GM12875 (cell line): Measurements from ENCODE around the gene SLC7A9.
"Not testable (repeated sequence)": the region's sequence is repeated elsewhere in the genome, so short reads cannot be mapped to it uniquely, and the experiment has no call there.

Experiments used
- H3K4me3 ChIP-seq: one replicate; pipeline ENCODE4 v1.5.1; 2011; ENCODE audit warnings: low read depth, low read length, control low read depth
- CTCF ChIP-seq: IDR thresholded peaks from 2 replicates; pipeline ENCODE4 v1.5.1; 2011; ENCODE audit warnings: low read depth, mild to moderate bottlenecking, control low read depth, inconsistent platforms, low read length, moderate library complexity, borderline replicate concordance; ENCODE audit not compliant: insufficient read depth

Gene SLC7A9

GRCh38 chr19:32858155-32858554 is 11.4 kb downstream of the SLC7A9 start:
- no peak overlapping the region for H3K4me3 ChIP-seq
- TF ChIP-seq CTCF, result no peak

GRCh38 chr19:32857584-32857983 is 12.0 kb downstream of the SLC7A9 start:
- no peak overlapping the region for H3K4me3 ChIP-seq
- TF ChIP-seq CTCF, result no peak

GRCh38 chr19:32856818-32857217 is 12.7 kb downstream of the SLC7A9 start:
- not testable (repeated sequence) for H3K4me3 ChIP-seq

- H3K4me3 ChIP-seq, result no peak overlapping the region
- TF ChIP-seq CTCF, result no peak
Observed at GRCh38 chr19:32852216-32852615, 17.4 kb downstream of the SLC7A9 start.

- not testable (repeated sequence) for H3K4me3 ChIP-seq
Observed at GRCh38 chr19:32848035-32848434, 21.5 kb downstream of the SLC7A9 start.

GRCh38 chr19:32843716-32844245 is 25.8 kb downstream of the SLC7A9 start:
- no peak overlapping the region for H3K4me3 ChIP-seq
- no peak for TF ChIP-seq CTCF

- no peak overlapping the region for H3K4me3 ChIP-seq
- no peak for TF ChIP-seq CTCF
Observed at GRCh38 chr19:32842061-32842460, 27.5 kb downstream of the SLC7A9 start.

- no peak overlapping the region for H3K4me3 ChIP-seq
- no peak for TF ChIP-seq CTCF
Observed at GRCh38 chr19:32837531-32837930, 32.0 kb downstream of the SLC7A9 start.

- not testable (repeated sequence) for H3K4me3 ChIP-seq
Observed at GRCh38 chr19:32833388-32833787, 36.2 kb downstream of the SLC7A9 start.

GRCh38 chr19:32832825-32833224 is 36.7 kb downstream of the SLC7A9 start:
- H3K4me3 ChIP-seq, result not testable (repeated sequence)

- not testable (repeated sequence) for H3K4me3 ChIP-seq
Observed at GRCh38 chr19:32832094-32832493, 37.5 kb downstream of the SLC7A9 start.
